Calu3 (cell line): Measurements from ENCODE around the gene PRIM1. TPM values are rescaled to one million over a fixed set of nuclear protein-coding genes. Genes with fewer than 3 reads are reported as not detected.
A peak's percentile ranks its signal among the peaks of the same experiment; 100 is the strongest.
"Not testable (repeated sequence)": the region's sequence is repeated elsewhere in the genome, so short reads cannot be mapped to it uniquely, and the experiment has no call there.

Experiments used
- BruUV-seq: library from RNA; stranded (reverse); fragments of 400-500 nt; replicated peaks from 2 replicates; lab custom pipeline; 2021; lab: Mats Ljungman, UMichigan
- CTCF ChIA-PET: fragments of 300-600 bp; sonication (Branson Sonifier 250); formaldehyde crosslinking; loops from one replicate; lab custom pipeline; 2022; ENCODE audit warnings: antibody characterized with exemption; lab: Charles Lee
- DNase-seq: peaks from one replicate; pipeline ENCODE4 v3.0.0; 2022
- H3K27ac Mint-ChIP-seq: one replicate; pipeline ENCODE4 v1.8.0; 2022; ENCODE audit warnings: mixed read lengths; ENCODE audit not compliant: unreplicated experiment
- H3K27me3 Mint-ChIP-seq: one replicate; pipeline ENCODE4 v1.8.0; 2022; ENCODE audit warnings: mixed read lengths; ENCODE audit not compliant: unreplicated experiment
- H3K36me3 Mint-ChIP-seq: one replicate; pipeline ENCODE4 v1.8.0; 2022; ENCODE audit warnings: mild to moderate bottlenecking, moderate library complexity, mixed read lengths; ENCODE audit not compliant: insufficient read depth, unreplicated experiment
- H3K4me1 Mint-ChIP-seq: one replicate; pipeline ENCODE4 v1.8.0; 2022; ENCODE audit warnings: mild to moderate bottlenecking, low read depth, mixed read lengths; ENCODE audit not compliant: unreplicated experiment
- H3K4me3 Mint-ChIP-seq: one replicate; pipeline ENCODE4 v1.8.0; 2022; ENCODE audit warnings: mild to moderate bottlenecking, low read depth, moderate library complexity, mixed read lengths; ENCODE audit not compliant: unreplicated experiment
- H3K9me3 Mint-ChIP-seq: one replicate; pipeline ENCODE4 v1.8.0; 2022; ENCODE audit warnings: low read depth, mixed read lengths; ENCODE audit not compliant: unreplicated experiment
- CTCF ChIP-seq: fragments of 200-600 bp; IDR thresholded peaks from one replicate; pipeline ENCODE4 v1.8.0; 2022; ENCODE audit warnings: antibody characterized with exemption; ENCODE audit not compliant: unreplicated experiment
- intact Hi-C: fragments of 100-400 bp; cut with micrococcal nuclease; formaldehyde crosslinking; loops from one replicate; pipeline ENCODE4 v1.10.0; 2022; ENCODE audit not compliant: unreplicated experiment
- total RNA-seq: library from RNA; stranded (reverse); gene quantifications from 2 replicates; pipeline ENCODE4 v1.2.3, GENCODE V29; 2022

Gene PRIM1
- total RNA-seq, 1 experiment from 2014 or later = 39.7 TPM

- Mint-ChIP-seq H3K36me3 (peaks cover 38% of the 10 kb centered on the region), H3K4me3 (peak overlapping the region; percentile 11), H3K9me3 (no peaks in the 10 kb centered on the region), H3K4me1 (peaks cover 16% of the 10 kb centered on the region), H3K27me3 (no peaks in the 10 kb centered on the region), H3K27ac (no peak overlapping the region)
- BruUV-seq = no TSS peak
- DNase-seq = no peak
- no peak for TF ChIP-seq CTCF
- intact Hi-C loops = no loop called here
- CTCF ChIA-PET = no interaction called here
These were observed 2.3 kb downstream of the PRIM1 start for GRCh38 chr12:56749853-56750252.

GRCh38 chr12:56749359-56749758 is 2.8 kb downstream of the PRIM1 start:
- peaks cover 41% of the 10 kb centered on the region for H3K36me3 Mint-ChIP-seq
- no peak overlapping the region for H3K27ac Mint-ChIP-seq
- no peaks in the 10 kb centered on the region for H3K27me3 Mint-ChIP-seq
- peaks cover 16% of the 10 kb centered on the region for H3K4me1 Mint-ChIP-seq
- intact Hi-C loops = no loop called here
- no peaks in the 10 kb centered on the region for H3K9me3 Mint-ChIP-seq
- no peak for TF ChIP-seq CTCF
- CTCF ChIA-PET = no interaction called here
- H3K4me3 Mint-ChIP-seq = no peak overlapping the region
- no TSS peak for BruUV-seq
- no peak for DNase-seq

- CTCF ChIA-PET = no interaction called here
- Mint-ChIP-seq H3K4me3 (no peak overlapping the region), H3K36me3 (peaks cover 38% of the 10 kb centered on the region), H3K9me3 (no peaks in the 10 kb centered on the region), H3K27ac (no peak overlapping the region), H3K4me1 (peaks cover 10% of the 10 kb centered on the region), H3K27me3 (no peaks in the 10 kb centered on the region)
- no peak for DNase-seq
- intact Hi-C loops = loop anchor here (10.0 kb wide), 1 partner anchor 93 kb away; the partner anchor contains the start of gene BAZ2A
- no peak for TF ChIP-seq CTCF
- BruUV-seq = no TSS peak
These were observed 23.8 kb downstream of the PRIM1 start for GRCh38 chr12:56728139-56728861.

- Mint-ChIP-seq H3K36me3 (peaks cover 53% of the 10 kb centered on the region), H3K27ac (peak overlapping the region; percentile 99), H3K4me3 (peak overlapping the region; percentile 97), H3K4me1 (peaks cover 24% of the 10 kb centered on the region)
- not testable (repeated sequence) for H3K9me3 Mint-ChIP-seq, BruUV-seq, DNase-seq, H3K27me3 Mint-ChIP-seq
- CTCF ChIA-PET = interaction anchor here (0.6 to 1.2 kb wide), 2 partner anchors 11 to 90 kb away, joined by 3 to 4 read pairs; no protein-coding TSS in a partner anchor
- intact Hi-C loops = loop anchor here (10.0 kb wide), 1 partner anchor 91 kb away; the partner anchor contains the start of gene BAZ2A
These were observed 25.9 kb downstream of the PRIM1 start for GRCh38 chr12:56726196-56726675.
